ENCODE results near the gene NUP210L. TPM values are rescaled to one million over a fixed set of nuclear protein-coding genes. Genes with fewer than 3 reads are reported as not detected.
"Not testable (repeated sequence)": the region's sequence is repeated elsewhere in the genome, so short reads cannot be mapped to it uniquely, and the experiment has no call there.

Gene NUP210L
- total RNA-seq, 1 donor from 2014 or later, result 0.05 TPM

- Mint-ChIP-seq H3K27me3 (no peaks in the 10 kb centered on the region), H3K4me1 (ENCODE audit: low read depth) (peaks cover 2% of the 10 kb centered on the region), H3K4me3 (ENCODE audit: low read depth) (no peak overlapping the region), H3K9me3 (ENCODE audit: low read depth) (no peaks in the 10 kb centered on the region), H3K27ac (no peak overlapping the region), H3K36me3 (ENCODE audit: insufficient read depth) (no peaks in the 10 kb centered on the region)
- no peak for TF ChIP-seq CTCF (IDR thresholded peaks at IDR 0.05; ENCODE audit: unreplicated experiment)
- DNase-seq (ENCODE audit: low spot score, unreplicated experiment), result no peak
These were observed 135.6 kb downstream of the NUP210L start for GRCh38 chr1:154019269-154019668.

GRCh38 chr1:154014154-154014907 is 140.5 kb downstream of the NUP210L start:
- Mint-ChIP-seq H3K36me3 (ENCODE audit: insufficient read depth) (no peaks in the 10 kb centered on the region), H3K27me3 (no peaks in the 10 kb centered on the region), H3K4me1 (ENCODE audit: low read depth) (peaks cover 3% of the 10 kb centered on the region), H3K27ac (no peak overlapping the region), H3K4me3 (ENCODE audit: low read depth) (no peak overlapping the region), H3K9me3 (ENCODE audit: low read depth) (no peaks in the 10 kb centered on the region)
- no peak for TF ChIP-seq CTCF (IDR thresholded peaks at IDR 0.05; ENCODE audit: unreplicated experiment)
- no peak for DNase-seq (ENCODE audit: low spot score, unreplicated experiment)

- H3K27me3 Mint-ChIP-seq; H3K27ac Mint-ChIP-seq; H3K4me3 Mint-ChIP-seq (ENCODE audit: low read depth); DNase-seq (ENCODE audit: low spot score, unreplicated experiment); H3K4me1 Mint-ChIP-seq (ENCODE audit: low read depth); H3K9me3 Mint-ChIP-seq (ENCODE audit: low read depth); H3K36me3 Mint-ChIP-seq (ENCODE audit: insufficient read depth): not testable (repeated sequence)
These were observed 142.3 kb downstream of the NUP210L start for GRCh38 chr1:154012543-154012942.

DNA sequence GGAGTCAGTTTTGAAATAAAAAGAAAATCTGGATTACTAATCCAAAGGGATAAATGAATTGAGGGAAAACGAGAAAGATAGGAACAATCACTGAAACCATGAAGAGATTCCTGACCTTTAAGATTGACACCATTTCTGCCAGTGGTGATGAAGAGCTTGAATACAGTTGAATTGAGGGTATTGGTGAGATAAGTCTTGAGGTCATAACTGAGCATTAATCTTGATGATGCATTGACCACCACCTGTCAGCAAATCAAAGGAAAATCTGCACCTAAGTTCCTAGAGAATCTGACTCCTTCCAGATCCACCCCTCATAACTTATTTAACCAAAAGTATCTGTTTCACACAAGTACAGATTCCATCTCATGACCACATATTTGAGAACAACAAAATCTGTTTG is 142.7 kb downstream of the NUP210L start:
- H3K9me3 Mint-ChIP-seq (ENCODE audit: low read depth), result no peaks in the 10 kb centered on the region
- TF ChIP-seq CTCF (IDR thresholded peaks at IDR 0.05; ENCODE audit: unreplicated experiment), result no peak
- DNase-seq (ENCODE audit: low spot score, unreplicated experiment), result no peak
- no peaks in the 10 kb centered on the region for H3K36me3 Mint-ChIP-seq (ENCODE audit: insufficient read depth)
- peaks cover 3% of the 10 kb centered on the region for H3K4me1 Mint-ChIP-seq (ENCODE audit: low read depth)
- no peak overlapping the region for H3K4me3 Mint-ChIP-seq (ENCODE audit: low read depth)
- no peak overlapping the region for H3K27ac Mint-ChIP-seq
- no peaks in the 10 kb centered on the region for H3K27me3 Mint-ChIP-seq

- Mint-ChIP-seq H3K36me3 (ENCODE audit: insufficient read depth) (no peaks in the 10 kb centered on the region), H3K27me3 (no peaks in the 10 kb centered on the region), H3K9me3 (ENCODE audit: low read depth) (no peaks in the 10 kb centered on the region), H3K4me1 (ENCODE audit: low read depth) (peaks cover 7% of the 10 kb centered on the region), H3K4me3 (ENCODE audit: low read depth) (no peak overlapping the region), H3K27ac (no peak overlapping the region)
- no peak for DNase-seq (ENCODE audit: low spot score, unreplicated experiment)
- no peak for TF ChIP-seq CTCF (IDR thresholded peaks at IDR 0.05; ENCODE audit: unreplicated experiment)
These were observed 148.7 kb downstream of the NUP210L start for GRCh38 chr1:154006136-154006535.

DNA sequence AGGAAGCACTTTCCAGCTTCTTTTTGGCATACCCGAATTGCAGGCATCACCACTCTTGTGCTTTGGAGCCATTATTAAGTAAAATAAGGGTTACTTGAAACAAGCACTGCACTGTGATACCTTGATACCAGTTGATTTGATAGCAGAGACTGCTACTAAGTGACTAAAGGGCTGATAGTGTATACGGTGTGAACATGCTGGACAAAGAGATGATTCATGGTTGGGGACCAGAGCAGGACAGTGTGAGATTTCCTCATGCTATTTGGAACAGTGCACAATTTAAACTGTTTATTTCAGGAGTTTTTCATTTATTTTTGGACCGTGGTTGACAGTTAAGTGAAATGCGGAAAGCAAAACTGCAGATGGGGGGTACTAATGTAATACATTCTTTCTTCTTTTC is 154.5 kb downstream of the NUP210L start:
- no peak for TF ChIP-seq CTCF (IDR thresholded peaks at IDR 0.05; ENCODE audit: unreplicated experiment)
- H3K4me3 Mint-ChIP-seq (ENCODE audit: low read depth), result no peak overlapping the region
- no peaks in the 10 kb centered on the region for H3K27me3 Mint-ChIP-seq
- no peak for DNase-seq (ENCODE audit: low spot score, unreplicated experiment)
- peaks cover 9% of the 10 kb centered on the region for H3K4me1 Mint-ChIP-seq (ENCODE audit: low read depth)
- peaks cover 5% of the 10 kb centered on the region for H3K36me3 Mint-ChIP-seq (ENCODE audit: insufficient read depth)
- peaks cover 4% of the 10 kb centered on the region for H3K9me3 Mint-ChIP-seq (ENCODE audit: low read depth)
- H3K27ac Mint-ChIP-seq, result peak overlapping the region; percentile 95

GRCh38 chr1:153996882-153997281 is 158.0 kb downstream of the NUP210L start:
- H3K9me3 Mint-ChIP-seq (ENCODE audit: low read depth); DNase-seq (ENCODE audit: low spot score, unreplicated experiment); H3K4me3 Mint-ChIP-seq (ENCODE audit: low read depth); H3K27me3 Mint-ChIP-seq; H3K27ac Mint-ChIP-seq: not testable (repeated sequence)
- H3K36me3 Mint-ChIP-seq (ENCODE audit: insufficient read depth), result peaks cover 19% of the 10 kb centered on the region
- H3K4me1 Mint-ChIP-seq (ENCODE audit: low read depth), result peaks cover 15% of the 10 kb centered on the region
